ENCODE measurements around the gene ZNF319. TPM values are rescaled to one million over a fixed set of nuclear protein-coding genes. Genes with fewer than 3 reads are reported as not detected.
"Not testable (repeated sequence)": the region's sequence is repeated elsewhere in the genome, so short reads cannot be mapped to it uniquely, and the experiment has no call there.

The ZNF319 gene
- total RNA-seq, 1 donor from 2014 or later, result 15.0 TPM

DNA sequence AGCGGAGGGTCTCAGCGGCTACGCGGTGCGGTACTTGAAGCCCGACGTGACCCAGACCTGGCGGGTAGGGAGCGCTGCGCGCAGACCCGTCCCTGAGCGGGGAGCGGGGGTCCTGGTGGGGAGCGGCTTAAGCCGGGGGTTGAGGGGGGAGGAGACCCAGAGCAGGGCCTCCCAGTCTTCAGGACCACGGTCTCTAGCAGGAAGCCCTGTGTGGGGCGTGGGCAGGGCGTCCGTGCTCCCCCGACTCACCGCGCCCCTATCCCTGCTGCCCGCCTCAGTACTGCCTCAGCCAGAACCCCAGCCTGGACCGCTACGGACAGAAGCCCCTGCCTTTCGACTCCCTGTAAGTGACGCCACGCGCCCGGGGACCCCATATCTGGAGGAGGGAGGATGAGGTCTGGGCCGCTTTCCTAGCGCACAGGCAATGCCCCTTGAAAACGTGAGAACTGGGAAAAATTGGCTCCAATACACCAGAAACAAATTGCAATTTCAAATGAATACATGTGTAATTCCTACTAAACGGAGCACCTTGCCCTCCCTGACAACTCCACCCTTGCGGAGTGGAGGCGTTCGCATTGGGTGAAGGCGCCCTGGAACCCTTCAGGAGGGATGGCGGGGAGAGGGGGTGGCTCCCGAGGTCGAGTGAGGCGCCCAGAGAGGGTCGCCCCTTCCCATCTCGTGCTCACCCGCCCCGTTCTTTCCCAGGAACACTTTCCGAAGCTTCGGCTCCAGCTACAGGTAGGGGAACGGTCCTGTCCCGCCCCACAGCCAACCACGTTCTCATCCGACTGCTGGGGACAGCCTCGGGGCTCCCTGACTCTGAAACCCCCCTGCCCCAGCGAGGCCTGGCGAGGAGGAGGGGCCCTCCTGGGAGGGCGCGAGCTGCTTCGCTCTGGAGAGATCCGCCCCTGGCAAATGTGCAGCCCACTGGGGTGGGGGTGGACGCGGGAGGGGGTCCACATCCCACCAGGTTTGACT is 15.0 kb downstream of the ZNF319 start:
- H3K4me3 Mint-ChIP-seq, result peak overlapping the region; percentile 82

DNA sequence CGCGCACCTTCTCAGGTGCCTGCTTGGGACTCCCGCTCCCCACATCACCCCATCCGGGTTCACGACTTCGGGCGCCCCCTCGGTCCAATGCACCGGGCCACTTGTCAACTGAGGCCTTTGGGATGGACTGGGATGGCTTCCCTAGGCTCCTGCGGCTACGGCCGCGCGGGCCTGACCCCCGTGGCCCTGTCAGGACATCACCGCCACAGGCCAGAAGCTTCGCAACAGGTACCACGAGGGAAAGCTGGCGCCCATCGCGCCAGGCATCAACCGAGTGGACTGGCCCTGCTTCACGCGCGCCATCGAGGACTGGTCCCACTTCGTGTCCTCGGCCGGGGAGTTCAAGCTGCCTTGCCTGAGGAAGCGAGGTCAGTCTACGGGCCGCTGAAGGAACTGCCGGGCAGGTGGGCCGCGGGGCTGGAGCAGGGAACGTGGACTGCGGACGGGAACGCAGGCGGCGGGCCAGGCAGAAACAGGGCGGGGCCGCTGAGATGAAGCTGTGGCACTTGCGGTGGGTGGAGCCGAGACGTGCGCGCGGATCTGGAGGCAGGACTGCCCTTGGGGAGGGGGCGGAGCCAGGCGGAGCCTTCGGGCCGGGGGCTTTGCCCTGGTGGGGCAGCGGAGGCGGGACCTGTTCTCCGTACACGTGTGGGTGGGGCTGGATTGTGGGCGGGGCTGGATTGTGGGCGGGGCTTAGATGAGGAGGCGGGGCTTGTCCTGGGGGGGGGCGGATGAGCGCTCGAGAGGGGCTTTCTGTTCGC is 15.8 kb downstream of the ZNF319 start:
- DNase-seq (ENCODE audit: low spot score in 2 of 2, unreplicated experiment in 2 of 2), result peak; percentile 90 to 91
- Mint-ChIP-seq H3K27me3 (ENCODE audit: low read depth) (peaks cover 38% of the 10 kb centered on the region), H3K36me3 (no peaks in the 10 kb centered on the region), H3K9me3 (no peaks in the 10 kb centered on the region), H3K4me1 (peaks cover 10% of the 10 kb centered on the region), H3K27ac (no peak overlapping the region), H3K4me3 (peak overlapping the region; percentile 82)
- TF ChIP-seq, protein P1, sequence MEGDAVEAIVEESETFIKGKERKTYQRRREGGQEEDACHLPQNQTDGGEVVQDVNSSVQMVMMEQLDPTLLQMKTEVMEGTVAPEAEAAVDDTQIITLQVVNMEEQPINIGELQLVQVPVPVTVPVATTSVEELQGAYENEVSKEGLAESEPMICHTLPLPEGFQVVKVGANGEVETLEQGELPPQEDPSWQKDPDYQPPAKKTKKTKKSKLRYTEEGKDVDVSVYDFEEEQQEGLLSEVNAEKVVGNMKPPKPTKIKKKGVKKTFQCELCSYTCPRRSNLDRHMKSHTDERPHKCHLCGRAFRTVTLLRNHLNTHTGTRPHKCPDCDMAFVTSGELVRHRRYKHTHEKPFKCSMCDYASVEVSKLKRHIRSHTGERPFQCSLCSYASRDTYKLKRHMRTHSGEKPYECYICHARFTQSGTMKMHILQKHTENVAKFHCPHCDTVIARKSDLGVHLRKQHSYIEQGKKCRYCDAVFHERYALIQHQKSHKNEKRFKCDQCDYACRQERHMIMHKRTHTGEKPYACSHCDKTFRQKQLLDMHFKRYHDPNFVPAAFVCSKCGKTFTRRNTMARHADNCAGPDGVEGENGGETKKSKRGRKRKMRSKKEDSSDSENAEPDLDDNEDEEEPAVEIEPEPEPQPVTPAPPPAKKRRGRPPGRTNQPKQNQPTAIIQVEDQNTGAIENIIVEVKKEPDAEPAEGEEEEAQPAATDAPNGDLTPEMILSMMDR (IDR thresholded peaks at IDR 0.05; ENCODE audit: unreplicated experiment), result no peak

More for the DNA sequence above, 15.0 kb downstream of the ZNF319 start:
- no peak overlapping the region for H3K27ac Mint-ChIP-seq
- no peaks in the 10 kb centered on the region for H3K9me3 Mint-ChIP-seq
- TF ChIP-seq, protein P1 (IDR thresholded peaks at IDR 0.05; ENCODE audit: unreplicated experiment), result no peak
- H3K4me1 Mint-ChIP-seq, result peaks cover 10% of the 10 kb centered on the region
- no peaks in the 10 kb centered on the region for H3K36me3 Mint-ChIP-seq
- H3K27me3 Mint-ChIP-seq (ENCODE audit: low read depth), result peaks cover 38% of the 10 kb centered on the region
- no peak for DNase-seq (ENCODE audit: low spot score in 2 of 2, unreplicated experiment in 2 of 2)

DNA sequence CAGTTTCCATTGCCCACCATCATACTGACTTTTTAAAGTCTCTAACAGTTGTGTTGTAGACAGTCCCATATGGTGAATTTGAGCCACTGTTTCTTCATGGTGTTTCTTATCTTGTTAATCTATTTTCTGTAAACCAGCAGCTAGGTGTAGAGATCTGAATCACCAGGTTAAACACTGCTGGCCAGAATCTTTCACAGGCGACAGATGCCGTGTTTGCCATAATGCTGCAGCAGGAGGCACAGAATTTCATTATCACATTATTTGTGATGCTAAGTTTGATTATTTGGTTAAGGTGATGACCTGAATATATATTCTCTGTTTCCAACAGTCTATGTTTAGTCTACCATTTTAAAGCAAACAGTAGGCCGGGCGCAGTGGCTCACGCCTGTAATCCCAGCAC is 18.1 kb downstream of the ZNF319 start:
- Mint-ChIP-seq H3K27me3 (ENCODE audit: low read depth) (peaks cover 32% of the 10 kb centered on the region), H3K4me1 (peaks cover 10% of the 10 kb centered on the region), H3K36me3 (no peaks in the 10 kb centered on the region), H3K9me3 (no peaks in the 10 kb centered on the region), H3K4me3 (no peak overlapping the region), H3K27ac (no peak overlapping the region)
- TF ChIP-seq, protein P1 (IDR thresholded peaks at IDR 0.05; ENCODE audit: unreplicated experiment), result no peak
- no peak for DNase-seq (ENCODE audit: low spot score in 2 of 2, unreplicated experiment in 2 of 2)

DNA sequence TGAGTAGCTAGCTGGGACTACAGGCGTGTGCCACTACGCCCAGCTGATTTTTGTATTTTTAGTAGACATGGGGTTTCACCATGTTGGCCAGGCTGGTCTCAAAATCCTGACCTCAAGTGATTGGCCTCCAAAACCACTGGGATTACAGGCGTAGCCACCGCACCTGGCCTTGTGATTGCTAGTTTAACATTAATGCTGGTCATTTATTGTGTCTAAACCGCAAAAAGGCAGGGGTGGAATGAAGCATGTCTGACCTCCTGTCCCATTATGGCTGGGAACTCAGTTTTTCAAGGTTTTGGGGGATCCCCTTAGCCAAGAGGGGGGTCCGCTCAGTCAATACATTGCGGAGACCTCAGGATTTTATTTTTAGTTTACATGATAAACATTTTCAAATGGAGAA is 18.8 kb downstream of the ZNF319 start:
- no peak overlapping the region for H3K4me3 Mint-ChIP-seq
- H3K27ac Mint-ChIP-seq, result no peak overlapping the region
- no peaks in the 10 kb centered on the region for H3K36me3 Mint-ChIP-seq
- TF ChIP-seq, protein P1 (IDR thresholded peaks at IDR 0.05; ENCODE audit: unreplicated experiment), result no peak
- H3K4me1 Mint-ChIP-seq, result peaks cover 10% of the 10 kb centered on the region
- peaks cover 24% of the 10 kb centered on the region for H3K27me3 Mint-ChIP-seq (ENCODE audit: low read depth)
- H3K9me3 Mint-ChIP-seq, result no peaks in the 10 kb centered on the region
- DNase-seq (ENCODE audit: low spot score in 2 of 2, unreplicated experiment in 2 of 2), result no peak

DNA sequence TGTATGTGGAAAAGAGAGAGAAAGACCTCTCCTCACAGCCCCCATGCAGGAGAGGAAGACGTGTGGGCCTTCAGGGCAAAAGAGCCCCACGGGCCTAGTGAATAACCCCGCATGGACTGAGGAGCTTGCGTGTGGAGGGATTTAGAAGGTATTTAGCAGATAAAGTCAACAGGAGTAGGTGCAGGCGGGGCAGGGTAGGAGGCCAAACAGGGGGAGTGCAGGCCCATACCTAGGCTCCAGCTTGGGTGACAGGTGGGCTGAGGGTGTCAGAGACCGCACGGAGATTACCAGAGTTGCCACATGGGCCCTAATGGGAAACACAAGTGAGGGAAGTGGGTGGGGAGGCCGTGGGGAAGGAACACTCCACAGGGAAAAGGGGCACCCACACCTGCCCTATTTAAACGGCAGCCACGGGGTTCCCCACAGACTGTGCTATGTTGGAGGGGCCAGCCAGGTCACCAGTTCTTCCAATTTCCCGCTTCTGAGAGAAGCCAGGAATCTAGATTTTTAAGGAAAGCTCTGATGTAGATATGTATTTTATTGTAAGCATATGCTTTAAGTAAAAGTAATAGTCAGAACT is 21.4 kb downstream of the ZNF319 start:
- Mint-ChIP-seq H3K27ac (no peak overlapping the region), H3K36me3 (no peaks in the 10 kb centered on the region)

DNA sequence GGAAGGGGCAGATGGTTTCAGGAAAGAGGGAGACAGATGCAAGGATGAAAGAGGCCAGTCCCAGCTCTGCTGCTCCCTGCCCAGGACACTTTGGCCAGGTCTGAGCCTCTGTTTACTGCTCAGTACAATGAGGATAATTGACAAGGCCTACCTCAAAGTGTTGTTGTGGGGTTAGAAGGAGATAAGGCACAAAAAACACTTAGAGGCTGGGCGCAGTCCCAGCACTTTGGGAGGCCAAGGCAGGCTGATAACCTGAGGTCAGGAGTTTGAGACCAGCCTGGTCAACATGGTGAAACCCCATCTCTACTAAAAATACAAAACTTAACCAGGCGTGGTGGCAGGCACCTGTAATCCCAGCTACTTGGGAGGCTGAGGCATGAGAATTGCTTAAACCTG is 22.4 kb downstream of the ZNF319 start:
- not testable (repeated sequence) for H3K36me3 Mint-ChIP-seq; H3K27me3 Mint-ChIP-seq (ENCODE audit: low read depth); H3K9me3 Mint-ChIP-seq; DNase-seq (ENCODE audit: low spot score in 2 of 2, unreplicated experiment in 2 of 2); H3K4me3 Mint-ChIP-seq; H3K27ac Mint-ChIP-seq; H3K4me1 Mint-ChIP-seq

More for the DNA sequence above, 21.4 kb downstream of the ZNF319 start:
- peaks cover 1% of the 10 kb centered on the region for H3K27me3 Mint-ChIP-seq (ENCODE audit: low read depth)
- no peaks in the 10 kb centered on the region for H3K4me1 Mint-ChIP-seq
- TF ChIP-seq, protein P1 (IDR thresholded peaks at IDR 0.05; ENCODE audit: unreplicated experiment), result no peak
- H3K9me3 Mint-ChIP-seq, result no peaks in the 10 kb centered on the region
- DNase-seq (ENCODE audit: low spot score in 2 of 2, unreplicated experiment in 2 of 2), result no peak
- no peak overlapping the region for H3K4me3 Mint-ChIP-seq
